Measurements from ENCODE around the gene MRPS5.

GRCh38 chr2:95040426-95040825, 81.2 kb downstream of the MRPS5 start:
- TF ChIP-seq CTCF (IDR thresholded peaks at IDR 0.05; ENCODE audit: insufficient read depth, low read length) (no peak), REST (IDR thresholded peaks at IDR 0.05; ENCODE audit: insufficient replicate concordance, low read depth) (no peak), POLR2AphosphoS5 (IDR thresholded peaks at IDR 0.05; ENCODE audit: low read depth) (no peak)

Measured in HL-60 (cell line).